ENCODE measurements around the gene PDE5A. TPM values are rescaled to one million over a fixed set of nuclear protein-coding genes. Genes with fewer than 3 reads are reported as not detected.

Gene PDE5A
- total and polyA plus RNA-seq, 2 experiments from 2014 or later, result 8.0 to 13.8 TPM

GRCh38 chr4:119672086-119672485 lies 43.5 kb upstream of the PDE5A start:
- TF ChIP-seq EZH2phosphoT487 (IDR thresholded peaks at IDR 0.05; ENCODE audit: insufficient read depth, low read depth), result no peak
- TF ChIP-seq EZH2 (IDR thresholded peaks at IDR 0.05; ENCODE audit: insufficient read depth, poor library complexity, severe bottlenecking), result no peak
- no peak overlapping the region for H3K4me3 ChIP-seq
- H3K9me2 ChIP-seq (ENCODE audit: insufficient read depth), result no peaks in the 10 kb centered on the region
- H3K4me2 ChIP-seq (ENCODE audit: unreplicated experiment), result no peak overlapping the region
- 85 to 100% methylated on average over 2 of the region's 2 CpGs for WGBS, 2 experiments (ENCODE audit: low coverage in 1 of 2, low lambda C conversion rate in 2 of 2, missing lambda C conversion rate in 2 of 2)
- no peak for DNase-seq
- no peaks in the 10 kb centered on the region for H3K79me2 ChIP-seq (ENCODE audit: insufficient read depth)
- no peaks in the 10 kb centered on the region for H3K36me3 ChIP-seq (ENCODE audit: low read depth)
- H3K9me3 ChIP-seq (ENCODE audit: low read depth), result no peaks in the 10 kb centered on the region
- in situ Hi-C loops (cut with MboI), result no loop called here
- H3K27ac ChIP-seq, result no peak overlapping the region
- H3K4me1 ChIP-seq (ENCODE audit: insufficient read depth), result no peaks in the 10 kb centered on the region
- H3K9ac ChIP-seq, result no peak overlapping the region
- no peaks in the 10 kb centered on the region for H3F3A ChIP-seq (ENCODE audit: insufficient read depth)
- H2AFZ ChIP-seq, result no peak overlapping the region
- H4K20me1 ChIP-seq (ENCODE audit: insufficient read depth), result no peaks in the 10 kb centered on the region
- H3K27me3 ChIP-seq (replicated peaks; ENCODE audit: insufficient read depth), result no peaks in the 10 kb centered on the region

DNA sequence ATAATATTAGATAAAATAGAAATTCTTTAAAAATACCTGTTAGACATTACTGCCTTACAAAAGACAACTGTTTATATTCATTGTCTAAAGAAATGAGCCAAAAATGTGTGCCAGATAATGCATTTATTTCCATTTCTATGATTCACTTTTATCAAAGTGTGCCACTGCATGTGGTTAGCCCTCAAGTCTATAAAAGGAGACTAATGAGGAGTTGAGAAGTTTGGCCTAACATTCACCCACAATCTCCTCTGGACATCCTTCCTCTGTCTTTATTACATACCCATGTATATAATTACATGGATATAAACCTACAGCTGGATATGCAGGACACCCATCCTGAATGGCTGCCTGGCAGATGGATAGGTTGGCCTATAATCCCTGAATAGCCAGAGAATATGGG lies 42.6 kb upstream of the PDE5A start:
- in situ Hi-C loops (cut with MboI), result no loop called here
- H3K27me3 ChIP-seq (replicated peaks; ENCODE audit: insufficient read depth), result no peaks in the 10 kb centered on the region
- H4K20me1 ChIP-seq (ENCODE audit: insufficient read depth), result no peaks in the 10 kb centered on the region
- no peak overlapping the region for H3K9ac ChIP-seq
- H3K27ac ChIP-seq, result no peak overlapping the region
- no peak overlapping the region for H3K4me3 ChIP-seq
- no peaks in the 10 kb centered on the region for H3F3A ChIP-seq (ENCODE audit: insufficient read depth)
- H3K9me2 ChIP-seq (ENCODE audit: insufficient read depth), result no peaks in the 10 kb centered on the region
- H3K4me1 ChIP-seq (ENCODE audit: insufficient read depth), result 0 out of 2 replicates have a peak, but pooled peaks cover 7% of the 10 kb centered on the region
- TF ChIP-seq EZH2phosphoT487 (IDR thresholded peaks at IDR 0.05; ENCODE audit: insufficient read depth, low read depth), result no peak
- TF ChIP-seq EZH2 (IDR thresholded peaks at IDR 0.05; ENCODE audit: insufficient read depth, poor library complexity, severe bottlenecking), result no peak
- H3K4me2 ChIP-seq (ENCODE audit: unreplicated experiment), result no peak overlapping the region
- no peaks in the 10 kb centered on the region for H3K79me2 ChIP-seq (ENCODE audit: insufficient read depth)
- no peaks in the 10 kb centered on the region for H3K36me3 ChIP-seq (ENCODE audit: low read depth)
- no peak for DNase-seq
- H2AFZ ChIP-seq, result no peak overlapping the region
- no peaks in the 10 kb centered on the region for H3K9me3 ChIP-seq (ENCODE audit: low read depth)

- Histone ChIP-seq H3K9ac (no peak overlapping the region), H3K79me2 (ENCODE audit: insufficient read depth) (no peaks in the 10 kb centered on the region), H3K27me3 (replicated peaks; ENCODE audit: insufficient read depth) (no peaks in the 10 kb centered on the region), H4K20me1 (ENCODE audit: insufficient read depth) (no peaks in the 10 kb centered on the region), H3K27ac (no peak overlapping the region), H3K9me3 (ENCODE audit: low read depth) (no peaks in the 10 kb centered on the region), H3K36me3 (ENCODE audit: low read depth) (no peaks in the 10 kb centered on the region), H2AFZ (0 out of 2 replicates have a peak overlapping the region, but pooled peaks have one; percentile 13), H3F3A (ENCODE audit: insufficient read depth) (no peaks in the 10 kb centered on the region), H3K4me3 (no peak overlapping the region), H3K9me2 (ENCODE audit: insufficient read depth) (no peaks in the 10 kb centered on the region), H3K4me2 (ENCODE audit: unreplicated experiment) (no peak overlapping the region), H3K4me1 (ENCODE audit: insufficient read depth) (0 out of 2 replicates have a peak, but pooled peaks cover 7% of the 10 kb centered on the region)
- TF ChIP-seq EZH2 (IDR thresholded peaks at IDR 0.05; ENCODE audit: insufficient read depth, poor library complexity, severe bottlenecking) (no peak), EZH2phosphoT487 (IDR thresholded peaks at IDR 0.05; ENCODE audit: insufficient read depth, low read depth) (no peak)
- DNase-seq, result peak; percentile 38
- in situ Hi-C loops (cut with MboI), result no loop called here
- 25 to 39% methylated on average over 3 of the region's 3 CpGs for WGBS, 2 experiments (ENCODE audit: low coverage in 1 of 2, low lambda C conversion rate in 2 of 2, missing lambda C conversion rate in 2 of 2)
Measured at GRCh38 chr4:119667802-119668201, 39.2 kb upstream of the PDE5A start.

- no peak overlapping the region for H3K27ac ChIP-seq
- H3K9me3 ChIP-seq (ENCODE audit: low read depth), result no peaks in the 10 kb centered on the region
- H3K4me2 ChIP-seq (ENCODE audit: unreplicated experiment), result no peak overlapping the region
- DNase-seq, result no peak
- no peak overlapping the region for H2AFZ ChIP-seq
- 0 out of 2 replicates have a peak, but pooled peaks cover 7% of the 10 kb centered on the region for H3K4me1 ChIP-seq (ENCODE audit: insufficient read depth)
- TF ChIP-seq EZH2phosphoT487 (IDR thresholded peaks at IDR 0.05; ENCODE audit: insufficient read depth, low read depth) (no peak), EZH2 (IDR thresholded peaks at IDR 0.05; ENCODE audit: insufficient read depth, poor library complexity, severe bottlenecking) (no peak)
- no peak overlapping the region for H3K4me3 ChIP-seq
- no peaks in the 10 kb centered on the region for H3K36me3 ChIP-seq (ENCODE audit: low read depth)
- 6 to 9% methylated on average over 1 of the region's 1 CpG for WGBS, 2 experiments (ENCODE audit: low coverage in 1 of 2, low lambda C conversion rate in 2 of 2, missing lambda C conversion rate in 2 of 2)
- H4K20me1 ChIP-seq (ENCODE audit: insufficient read depth), result no peaks in the 10 kb centered on the region
- no peaks in the 10 kb centered on the region for H3K79me2 ChIP-seq (ENCODE audit: insufficient read depth)
- in situ Hi-C loops (cut with MboI), result no loop called here
- no peaks in the 10 kb centered on the region for H3F3A ChIP-seq (ENCODE audit: insufficient read depth)
- H3K27me3 ChIP-seq (replicated peaks; ENCODE audit: insufficient read depth), result no peaks in the 10 kb centered on the region
- H3K9ac ChIP-seq, result no peak overlapping the region
- H3K9me2 ChIP-seq (ENCODE audit: insufficient read depth), result no peaks in the 10 kb centered on the region
Measured at GRCh38 chr4:119666653-119667091, 38.1 kb upstream of the PDE5A start.

DNA sequence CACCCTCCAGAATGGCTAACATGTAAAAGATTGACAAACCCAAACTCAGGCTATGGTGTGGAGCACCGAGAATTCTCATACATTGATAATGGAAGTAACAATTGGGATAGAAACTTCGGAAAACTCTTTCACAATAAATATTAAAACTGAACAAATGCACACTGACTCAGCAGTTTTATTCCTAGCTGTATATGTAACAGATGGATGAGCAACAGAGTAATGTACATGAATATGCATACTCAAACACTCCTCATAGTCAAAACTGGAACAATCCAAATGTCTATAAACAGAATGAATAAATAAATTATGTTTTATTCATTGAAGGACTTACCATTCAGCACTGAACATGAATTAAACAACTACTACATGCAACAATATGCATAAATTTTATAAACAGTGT lies 37.1 kb upstream of the PDE5A start:
- H3K27ac ChIP-seq, result no peak overlapping the region
- H3K4me1 ChIP-seq (ENCODE audit: insufficient read depth), result 0 out of 2 replicates have a peak, but pooled peaks cover 7% of the 10 kb centered on the region
- TF ChIP-seq EZH2phosphoT487 (IDR thresholded peaks at IDR 0.05; ENCODE audit: insufficient read depth, low read depth) (no peak), EZH2 (IDR thresholded peaks at IDR 0.05; ENCODE audit: insufficient read depth, poor library complexity, severe bottlenecking) (no peak)
- H3K79me2 ChIP-seq (ENCODE audit: insufficient read depth), result no peaks in the 10 kb centered on the region
- 34 to 43% methylated on average over 2 of the region's 2 CpGs for WGBS, 2 experiments (ENCODE audit: low coverage in 1 of 2, low lambda C conversion rate in 2 of 2, missing lambda C conversion rate in 2 of 2)
- no peaks in the 10 kb centered on the region for H3K9me2 ChIP-seq (ENCODE audit: insufficient read depth)
- no peaks in the 10 kb centered on the region for H3K27me3 ChIP-seq (replicated peaks; ENCODE audit: insufficient read depth)
- no peaks in the 10 kb centered on the region for H3F3A ChIP-seq (ENCODE audit: insufficient read depth)
- no peak overlapping the region for H3K4me3 ChIP-seq
- H4K20me1 ChIP-seq (ENCODE audit: insufficient read depth), result no peaks in the 10 kb centered on the region
- H3K9ac ChIP-seq, result no peak overlapping the region
- DNase-seq, result no peak
- H3K9me3 ChIP-seq (ENCODE audit: low read depth), result no peaks in the 10 kb centered on the region
- H2AFZ ChIP-seq, result no peak overlapping the region
- in situ Hi-C loops (cut with MboI), result no loop called here
- H3K4me2 ChIP-seq (ENCODE audit: unreplicated experiment), result no peak overlapping the region
- no peaks in the 10 kb centered on the region for H3K36me3 ChIP-seq (ENCODE audit: low read depth)

Measured in GM23248 (cell line).